ENCODE data around the gene DEFB125.
"Not testable (repeated sequence)": the region's sequence is repeated elsewhere in the genome, so short reads cannot be mapped to it uniquely, and the experiment has no call there.

Gene DEFB125, protein sequence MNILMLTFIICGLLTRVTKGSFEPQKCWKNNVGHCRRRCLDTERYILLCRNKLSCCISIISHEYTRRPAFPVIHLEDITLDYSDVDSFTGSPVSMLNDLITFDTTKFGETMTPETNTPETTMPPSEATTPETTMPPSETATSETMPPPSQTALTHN

DNA sequence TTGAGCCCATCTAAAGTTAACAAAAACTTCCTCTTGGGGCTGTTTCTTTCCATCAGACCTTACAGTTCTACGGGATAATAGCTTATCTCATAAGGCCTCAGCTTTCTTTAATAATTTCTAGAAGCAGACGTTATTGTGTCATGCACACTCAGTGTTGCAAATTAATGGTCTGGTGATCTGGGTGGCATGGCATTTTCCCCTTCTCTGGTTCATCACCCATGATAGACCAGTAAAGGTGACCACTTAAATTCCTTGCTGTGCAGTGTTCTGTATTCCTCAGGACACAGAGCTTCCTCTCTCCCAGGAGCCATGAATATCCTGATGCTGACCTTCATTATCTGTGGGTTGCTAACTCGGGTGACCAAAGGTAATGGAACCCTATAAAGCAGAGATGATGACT is at the start of gene DEFB125:
Gene DEFB125 (plus strand): TSS at position 272 of the 400 bp plus-strand sequence. CDS start 38 bp downstream, at position 310.
- DNase-seq (ENCODE audit: low spot score) = no peak

DNA sequence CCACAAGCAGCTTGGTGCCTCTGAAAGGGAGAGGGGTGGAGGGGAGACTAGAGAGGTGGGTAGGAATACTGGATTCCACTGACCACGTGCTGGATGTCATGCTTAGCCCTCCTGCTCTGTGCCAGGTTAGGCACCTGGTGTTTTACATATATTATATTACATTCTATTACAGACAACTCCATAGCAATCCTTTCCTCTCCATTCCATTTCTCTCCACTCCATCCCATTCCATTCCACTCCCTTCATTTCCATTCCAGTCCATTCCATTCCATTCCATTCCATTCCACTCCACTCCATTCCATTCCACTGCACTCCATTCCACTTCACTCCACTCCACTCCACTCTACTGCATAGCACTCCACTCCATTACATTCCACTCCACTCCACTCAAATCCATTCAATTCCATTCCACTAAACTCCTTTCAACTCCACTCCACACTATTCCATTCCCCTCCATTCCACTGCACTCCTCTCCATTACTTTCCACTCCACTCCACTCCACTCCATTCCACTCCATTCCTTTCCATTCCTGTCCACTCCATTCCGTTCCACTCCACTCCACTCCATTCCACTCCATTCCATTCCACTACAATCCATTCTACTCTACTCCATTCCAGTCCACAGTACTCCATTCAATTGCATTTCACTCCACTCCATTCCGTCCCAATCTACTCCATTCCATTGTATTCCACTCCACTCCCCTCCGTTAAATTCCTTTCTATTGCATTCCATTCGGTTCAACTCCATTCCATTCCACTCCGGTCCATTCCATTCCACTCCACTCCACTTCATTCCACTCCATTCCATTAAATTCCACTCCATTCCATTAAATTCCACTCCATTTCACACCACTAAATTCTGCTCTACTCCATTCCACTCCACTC is 27.2 kb upstream of the DEFB125 start:
- DNase-seq (ENCODE audit: low spot score) = no peak

GRCh38 chr20:61230-61629 is 26.2 kb upstream of the DEFB125 start:
- DNase-seq (ENCODE audit: low spot score) = no peak

DNA sequence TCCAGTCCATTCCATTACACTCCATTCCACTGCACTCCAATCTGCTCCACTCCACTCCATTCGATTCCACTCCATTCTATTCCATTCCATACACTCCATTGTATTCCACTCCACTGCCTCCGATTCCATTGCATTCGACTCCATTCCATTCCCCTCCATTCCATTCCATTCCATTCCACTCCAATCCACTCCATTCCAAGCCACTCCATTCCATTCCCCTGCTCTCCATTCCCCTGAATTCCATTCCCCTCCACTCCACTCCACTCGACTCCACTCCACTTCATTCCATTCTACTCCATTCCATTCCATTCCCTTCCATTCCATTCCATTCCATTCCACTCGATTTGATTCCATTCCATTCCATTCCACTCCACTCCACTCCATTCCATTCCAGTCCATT is 25.7 kb upstream of the DEFB125 start:
- no peak for DNase-seq (ENCODE audit: low spot score)

GRCh38 chr20:62487-62886 is 25.0 kb upstream of the DEFB125 start:
- DNase-seq (ENCODE audit: low spot score) = no peak

DNA sequence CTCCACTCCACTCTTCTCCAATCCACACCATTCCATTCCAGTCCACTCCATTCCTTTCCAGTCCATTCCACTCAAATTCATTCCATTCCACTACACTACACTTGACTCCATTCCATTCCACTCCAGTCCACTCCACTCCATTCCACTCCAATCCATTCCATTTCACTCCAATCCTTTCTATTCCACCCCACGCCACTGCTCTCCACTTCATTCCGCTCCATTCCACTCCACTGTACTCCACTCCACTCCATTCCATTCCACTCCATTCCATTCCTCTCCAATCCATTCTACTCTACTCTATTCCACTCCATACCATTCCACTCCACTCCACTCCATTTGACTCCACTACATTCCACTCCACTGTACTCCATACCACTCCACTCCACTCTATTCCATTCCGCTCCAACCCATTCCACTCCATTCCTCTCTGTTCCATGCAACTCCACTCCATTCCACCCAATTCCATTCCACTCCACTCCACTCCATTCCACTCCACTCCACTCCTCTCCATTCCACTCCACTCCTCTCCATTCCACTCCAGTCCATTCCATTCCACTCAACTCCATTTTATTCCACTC is 23.4 kb upstream of the DEFB125 start:
- no peak for DNase-seq (ENCODE audit: low spot score)

GRCh38 chr20:64766-65322 is 22.6 kb upstream of the DEFB125 start:
- DNase-seq (ENCODE audit: low spot score) = no peak

DNA sequence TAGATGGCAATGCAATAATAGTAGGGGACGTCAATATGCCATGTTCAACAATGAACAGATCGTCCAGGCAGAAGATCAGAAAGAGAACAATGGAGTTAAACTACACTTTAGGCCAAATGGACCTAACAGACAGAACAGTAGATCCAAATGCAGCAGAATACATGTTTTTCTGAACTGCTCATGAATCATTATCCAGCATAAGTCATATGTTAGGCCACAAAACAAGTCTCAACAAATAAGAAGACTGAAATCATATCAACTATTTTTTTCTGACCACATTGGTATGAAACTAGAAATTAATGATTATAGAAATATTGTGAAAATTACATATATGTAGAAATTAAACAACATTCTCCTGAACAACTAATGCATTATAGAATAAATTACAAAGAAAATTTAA is 10.2 kb upstream of the DEFB125 start:
- no peak for DNase-seq (ENCODE audit: low spot score)

DNA sequence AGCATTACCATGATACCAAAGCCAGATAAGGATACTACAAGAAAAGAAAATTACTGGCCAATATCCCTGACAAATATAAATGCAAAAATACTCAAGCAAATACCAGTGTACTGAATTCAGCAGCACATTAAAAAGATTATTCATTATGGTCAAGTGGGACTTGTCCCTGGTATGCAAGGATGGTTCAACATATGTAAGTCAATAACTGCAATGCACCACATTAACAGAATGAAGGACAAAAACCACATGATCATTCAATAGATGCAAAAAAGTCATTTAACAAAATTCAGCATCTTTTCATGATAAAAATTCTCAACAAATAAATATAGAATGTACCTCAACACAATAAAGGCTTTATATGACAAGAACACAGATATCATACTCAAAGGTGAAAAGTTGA is 9.1 kb upstream of the DEFB125 start:
- DNase-seq (ENCODE audit: low spot score) = no peak

GRCh38 chr20:79565-79964 is 7.9 kb upstream of the DEFB125 start:
- no peak for DNase-seq (ENCODE audit: low spot score)

DNA sequence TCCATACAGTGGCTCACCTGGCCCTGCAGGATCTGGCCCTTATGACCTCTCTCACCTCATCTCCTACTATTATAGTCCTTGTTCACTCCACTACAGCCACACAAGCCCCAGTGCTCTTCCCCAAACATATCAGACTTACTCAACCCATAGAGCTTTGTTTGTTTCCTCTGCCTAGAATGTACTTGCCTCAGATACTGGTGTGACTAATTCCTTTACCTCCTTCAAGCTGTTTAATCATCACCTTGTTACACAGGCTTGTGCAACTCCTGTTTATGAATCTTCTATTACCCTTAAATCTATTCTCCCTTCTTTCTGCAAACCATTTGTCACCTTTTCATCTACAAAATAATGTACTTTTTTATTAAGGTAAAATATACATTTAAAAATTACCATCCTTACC is 3.2 kb downstream of the DEFB125 start:
- peak; percentile 1 for DNase-seq (ENCODE audit: low spot score)

GRCh38 chr20:93641-94040 is 6.2 kb downstream of the DEFB125 start:
- no peak for DNase-seq (ENCODE audit: low spot score)

- no peak for DNase-seq (ENCODE audit: low spot score)
Measured at GRCh38 chr20:95215-95614, 7.7 kb downstream of the DEFB125 start.

DNA sequence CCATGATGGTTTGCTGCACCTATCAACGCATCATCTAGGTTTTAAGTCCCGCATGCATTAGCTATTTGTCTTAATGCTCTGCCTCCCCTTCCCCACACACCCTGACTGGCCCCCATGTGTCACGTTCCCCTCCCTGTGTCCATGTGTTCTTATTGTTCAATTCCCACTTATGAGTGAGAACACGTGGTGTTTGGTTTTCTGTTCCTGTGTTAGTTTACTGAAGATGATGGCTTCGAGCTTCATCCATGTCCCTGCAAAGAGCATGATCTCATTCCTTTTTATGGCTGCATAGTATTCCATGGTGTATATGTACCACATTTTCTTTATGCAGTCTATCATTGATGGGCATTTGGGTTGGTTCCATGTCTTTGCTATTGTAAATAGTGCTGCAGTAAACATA is 10.2 kb downstream of the DEFB125 start:
- DNase-seq (ENCODE audit: low spot score) = not testable (repeated sequence)

DNA sequence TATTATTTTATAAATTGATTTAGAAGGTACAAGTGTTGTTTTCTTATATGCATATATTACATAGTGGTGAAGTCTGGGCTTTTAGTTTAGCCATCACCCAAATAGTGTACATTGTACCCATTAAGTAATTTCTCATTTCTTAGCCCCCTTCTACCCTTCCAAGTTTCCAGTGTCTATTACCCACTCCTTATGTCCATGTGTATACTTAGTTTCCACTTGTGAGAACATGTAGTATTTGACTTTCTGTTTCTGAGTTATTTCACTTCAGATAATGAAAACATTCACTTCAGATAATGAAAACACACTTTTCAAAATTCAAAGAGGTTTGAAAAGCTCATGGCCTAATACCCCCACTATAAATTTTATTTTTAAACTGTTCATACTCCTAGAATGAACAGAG is 14.5 kb downstream of the DEFB125 start:
- no peak for DNase-seq (ENCODE audit: low spot score)

GRCh38 chr20:103456-103855 is 16.0 kb downstream of the DEFB125 start:
- DNase-seq (ENCODE audit: low spot score) = no peak

GRCh38 chr20:112396-112795 is 24.9 kb downstream of the DEFB125 start:
- DNase-seq (ENCODE audit: low spot score) = no peak

DNA sequence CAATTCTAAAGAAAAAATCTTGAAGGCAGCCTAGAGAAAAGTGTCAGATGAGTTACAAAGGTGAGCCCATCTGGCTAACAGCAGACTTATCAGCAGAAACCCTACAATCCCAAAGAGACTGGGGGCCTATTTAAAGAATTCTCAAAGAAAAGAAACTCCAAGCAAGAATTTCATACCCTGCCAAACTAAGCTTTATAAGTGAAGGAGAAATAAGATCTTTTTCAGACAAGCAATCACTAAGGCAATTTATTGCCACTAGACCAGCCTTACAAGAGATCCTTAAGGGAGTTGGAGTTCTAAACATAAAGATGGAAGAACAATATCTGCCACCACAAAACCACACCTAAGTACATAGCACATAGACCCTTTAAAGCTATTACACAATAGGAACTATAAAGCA is 30.0 kb downstream of the DEFB125 start:
- no peak for DNase-seq (ENCODE audit: low spot score)

GRCh38 chr20:129786-130323 is 42.4 kb downstream of the DEFB125 start:
- not testable (repeated sequence) for DNase-seq (ENCODE audit: low spot score)

DNA sequence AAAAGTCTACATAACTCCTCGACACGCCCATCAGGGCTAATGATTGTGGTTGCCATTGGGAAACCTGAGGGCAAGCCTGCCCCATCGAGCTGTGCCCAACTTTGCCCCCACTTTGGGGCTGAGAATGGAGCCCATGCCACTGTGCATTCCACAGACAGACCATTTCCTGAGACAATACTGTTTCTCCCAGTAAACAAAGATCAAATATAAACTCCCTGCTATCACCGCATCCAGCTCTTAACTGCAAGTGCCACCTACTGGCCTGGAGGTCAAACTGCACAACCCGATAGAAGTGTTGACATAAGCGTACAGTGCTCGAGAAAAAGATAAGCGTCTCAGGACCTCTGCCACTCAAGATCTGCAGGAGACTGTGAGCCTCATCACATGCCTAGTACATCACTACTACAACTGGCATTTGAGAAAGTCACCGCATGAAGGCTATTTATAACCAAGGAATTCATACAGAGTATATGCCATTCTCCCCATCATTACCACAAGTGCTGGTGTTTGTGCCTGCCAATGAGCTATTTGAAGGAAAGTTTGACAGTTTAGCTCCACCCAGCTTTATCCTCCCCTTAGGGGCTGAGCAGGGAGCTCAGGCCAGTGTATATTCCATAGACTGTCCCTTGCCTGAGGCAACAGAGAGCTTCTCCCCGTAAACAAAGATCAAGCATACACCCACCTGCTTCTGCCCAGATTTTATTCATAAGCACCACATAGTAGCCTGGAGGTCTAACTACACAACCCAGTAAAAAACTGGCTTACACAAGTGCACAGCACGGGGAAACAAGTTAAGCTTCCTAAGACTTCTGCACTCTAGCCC is 50.4 kb downstream of the DEFB125 start:
- DNase-seq (ENCODE audit: low spot score) = peak; percentile 27

- DNase-seq (ENCODE audit: low spot score) = no peak
Measured at GRCh38 chr20:142290-142689, 54.8 kb downstream of the DEFB125 start, which contains the start of gene DEFB126. Gene DEFB126, plus strand, starts transcription at chr20:142590. Its CDS starts 39 bp downstream, at chr20:142629.

GRCh38 chr20:145877-146276 is 58.4 kb downstream of the DEFB125 start:
- DNase-seq (ENCODE audit: low spot score) = no peak

Measured in activated CD4-positive, alpha-beta T cell treated with anti-CD3 and anti-CD28 coated beads, Interleukin-2, Interleukin-4, amounts not matched to agents 100 ng/mL and 50 ng/mL, durations not matched to agents 16 hours and 8 hours (primary cell).